ENCODE data around the gene PYGO2.
"Not testable (repeated sequence)": the region's sequence is repeated elsewhere in the genome, so short reads cannot be mapped to it uniquely, and the experiment has no call there.

Gene PYGO2

GRCh38 chr1:154940213-154940560 is 21.4 kb downstream of the PYGO2 start:
- DNase-seq, result no peak

GRCh38 chr1:154938604-154939399 is 22.8 kb downstream of the PYGO2 start:
- DNase-seq, result no peak

- DNase-seq, result no peak
Measured at GRCh38 chr1:154937988-154938386, 23.6 kb downstream of the PYGO2 start.

- DNase-seq, result peak; percentile 97
Measured at GRCh38 chr1:154937085-154937987, 24.2 kb downstream of the PYGO2 start.

GRCh38 chr1:154936555-154937084 is 25.0 kb downstream of the PYGO2 start, which contains the start of gene PMVK:
TSS of gene PMVK (minus strand) at chr1:154936719. CDS start at chr1:154936685, 34 bp downstream.
- DNase-seq, result peak; percentile 98

GRCh38 chr1:154935749-154936554 is 25.6 kb downstream of the PYGO2 start:
- DNase-seq, result no peak

- DNase-seq, result no peak
Measured at GRCh38 chr1:154934358-154934948, 27.1 kb downstream of the PYGO2 start.

- DNase-seq, result no peak
Measured at GRCh38 chr1:154931940-154932487, 29.6 kb downstream of the PYGO2 start.

GRCh38 chr1:154926201-154926600 is 35.4 kb downstream of the PYGO2 start:
- no peak for DNase-seq

GRCh38 chr1:154925335-154926170 is 36.0 kb downstream of the PYGO2 start:
- no peak for DNase-seq

- peak; percentile 50 for DNase-seq
Measured at GRCh38 chr1:154923695-154924094, 37.9 kb downstream of the PYGO2 start.

- DNase-seq, result no peak
Measured at GRCh38 chr1:154913273-154913672, 48.3 kb downstream of the PYGO2 start.

GRCh38 chr1:154912755-154913154 is 48.8 kb downstream of the PYGO2 start:
- no peak for DNase-seq

- DNase-seq, result no peak
Measured at GRCh38 chr1:154911691-154912550, 49.7 kb downstream of the PYGO2 start.

- no peak for DNase-seq
Measured at GRCh38 chr1:154910851-154911250, 50.7 kb downstream of the PYGO2 start.

GRCh38 chr1:154908937-154909336 is 52.6 kb downstream of the PYGO2 start:
- DNase-seq, result no peak

- DNase-seq, result not testable (repeated sequence)
Measured at GRCh38 chr1:154908129-154908528, 53.5 kb downstream of the PYGO2 start.
